HS-27A (cell line): ENCODE measurements around the gene CCDC107.

Experiments
- DNase-seq: peaks from one replicate; pipeline ENCODE4 v3.0.0-alpha.2; 2012; ENCODE audit warnings: low read depth, missing footprints

The CCDC107 gene

DNA sequence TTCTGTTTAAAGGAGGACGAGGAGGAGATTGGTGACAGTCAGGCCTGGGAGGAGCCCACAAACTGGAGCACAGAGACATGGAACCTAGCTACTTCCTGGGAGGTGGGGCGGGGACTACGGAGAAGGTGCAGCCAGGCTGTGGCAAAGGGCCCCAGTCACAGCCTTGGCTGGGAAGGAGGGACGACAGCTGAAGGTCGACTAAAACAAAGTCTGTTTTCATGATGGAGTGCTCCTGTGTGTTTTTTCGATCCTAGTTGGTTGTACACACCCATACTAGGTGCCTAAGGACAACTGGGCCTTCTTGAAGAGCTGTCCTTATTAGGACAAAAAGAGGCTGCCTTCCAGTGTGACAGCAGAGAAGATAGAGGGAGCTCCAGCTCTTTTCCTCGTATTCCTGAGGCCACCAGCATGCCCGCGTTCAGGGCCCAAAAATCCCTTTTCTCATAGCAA lies 2.9 kb downstream of the CCDC107 start:
- no peak for DNase-seq

GRCh38 chr9:35661756-35662350 lies 3.8 kb downstream of the CCDC107 start:
- DNase-seq = no peak

DNA sequence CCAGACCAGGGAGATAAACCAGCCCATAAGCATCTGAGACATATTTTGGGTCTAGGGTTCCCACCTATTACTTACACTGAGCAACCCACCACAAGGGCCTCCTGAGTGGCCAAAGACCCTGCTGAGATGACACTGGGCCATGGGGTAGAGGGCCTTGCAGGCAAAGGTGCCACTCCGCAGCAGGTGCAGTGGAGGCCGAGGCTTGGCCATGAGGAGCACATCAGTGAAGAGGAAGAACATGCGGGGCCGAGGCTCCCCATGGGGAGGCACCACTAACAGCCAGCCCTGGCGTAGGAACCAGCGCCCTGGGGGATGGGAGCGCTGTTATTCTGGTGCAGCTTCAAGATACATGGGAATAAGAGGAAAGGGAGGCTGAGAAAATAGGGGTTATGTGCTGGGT lies 4.3 kb downstream of the CCDC107 start:
- DNase-seq = no peak

GRCh38 chr9:35664531-35665470 lies 6.7 kb downstream of the CCDC107 start, which contains the start of gene ARHGEF39:
ARHGEF39 (minus strand) TSS chr9:35665195; CDS start chr9:35665169, 26 bp downstream.
- no peak for DNase-seq

- no peak for DNase-seq
Observed at GRCh38 chr9:35665471-35665818, 7.4 kb downstream of the CCDC107 start.

GRCh38 chr9:35666045-35666444 lies 8.0 kb downstream of the CCDC107 start:
- no peak for DNase-seq

DNA sequence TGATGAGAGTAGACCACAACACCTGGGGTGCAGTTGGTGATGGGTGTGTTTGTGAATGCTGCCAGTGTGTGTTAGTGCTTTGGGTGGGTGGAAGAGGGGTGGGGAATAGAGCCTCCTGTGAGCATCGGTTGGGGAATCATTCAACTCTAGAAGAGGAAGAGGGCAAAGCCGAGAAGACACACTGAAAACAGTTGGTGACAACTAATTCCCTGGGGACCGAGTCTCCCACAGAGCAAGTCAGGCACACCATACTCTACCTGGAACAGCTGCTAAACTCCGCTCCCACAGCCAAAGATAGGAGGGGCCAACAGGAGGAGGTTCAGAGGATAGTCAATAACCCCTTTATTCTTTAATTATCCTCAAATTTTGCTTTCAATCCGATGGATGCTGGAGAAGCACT lies 8.5 kb downstream of the CCDC107 start:
- DNase-seq = no peak

- DNase-seq = no peak
Observed at GRCh38 chr9:35667939-35668338, 9.8 kb downstream of the CCDC107 start.

GRCh38 chr9:35669331-35670145 lies 11.4 kb downstream of the CCDC107 start:
- DNase-seq = no peak

GRCh38 chr9:35673132-35674024 lies 15.3 kb downstream of the CCDC107 start, which contains the start of gene CA9:
CA9 (plus strand) TSS chr9:35673928; CDS start chr9:35673960, 32 bp downstream.
- no peak for DNase-seq

GRCh38 chr9:35674025-35674361 lies 15.9 kb downstream of the CCDC107 start:
- no peak for DNase-seq

GRCh38 chr9:35675204-35675603 lies 17.1 kb downstream of the CCDC107 start:
- no peak for DNase-seq

DNA sequence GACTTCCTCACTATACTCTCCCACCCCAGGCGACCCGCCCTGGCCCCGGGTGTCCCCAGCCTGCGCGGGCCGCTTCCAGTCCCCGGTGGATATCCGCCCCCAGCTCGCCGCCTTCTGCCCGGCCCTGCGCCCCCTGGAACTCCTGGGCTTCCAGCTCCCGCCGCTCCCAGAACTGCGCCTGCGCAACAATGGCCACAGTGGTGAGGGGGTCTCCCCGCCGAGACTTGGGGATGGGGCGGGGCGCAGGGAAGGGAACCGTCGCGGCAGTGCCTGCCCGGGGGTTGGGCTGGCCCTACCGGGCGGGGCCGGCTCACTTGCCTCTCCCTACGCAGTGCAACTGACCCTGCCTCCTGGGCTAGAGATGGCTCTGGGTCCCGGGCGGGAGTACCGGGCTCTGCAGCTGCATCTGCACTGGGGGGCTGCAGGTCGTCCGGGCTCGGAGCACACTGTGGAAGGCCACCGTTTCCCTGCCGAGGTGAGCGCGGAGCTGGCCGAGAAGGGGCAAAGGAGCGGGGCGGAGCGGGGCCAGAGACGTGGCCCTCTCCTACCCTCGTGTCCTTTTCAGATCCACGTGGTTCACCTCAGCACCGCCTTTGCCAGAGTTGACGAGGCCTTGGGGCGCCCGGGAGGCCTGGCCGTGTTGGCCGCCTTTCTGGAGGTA lies 17.8 kb downstream of the CCDC107 start:
- no peak for DNase-seq

- DNase-seq = no peak
Observed at GRCh38 chr9:35679091-35679490, 21.0 kb downstream of the CCDC107 start.

GRCh38 chr9:35679766-35680330 lies 21.8 kb downstream of the CCDC107 start:
- no peak for DNase-seq

DNA sequence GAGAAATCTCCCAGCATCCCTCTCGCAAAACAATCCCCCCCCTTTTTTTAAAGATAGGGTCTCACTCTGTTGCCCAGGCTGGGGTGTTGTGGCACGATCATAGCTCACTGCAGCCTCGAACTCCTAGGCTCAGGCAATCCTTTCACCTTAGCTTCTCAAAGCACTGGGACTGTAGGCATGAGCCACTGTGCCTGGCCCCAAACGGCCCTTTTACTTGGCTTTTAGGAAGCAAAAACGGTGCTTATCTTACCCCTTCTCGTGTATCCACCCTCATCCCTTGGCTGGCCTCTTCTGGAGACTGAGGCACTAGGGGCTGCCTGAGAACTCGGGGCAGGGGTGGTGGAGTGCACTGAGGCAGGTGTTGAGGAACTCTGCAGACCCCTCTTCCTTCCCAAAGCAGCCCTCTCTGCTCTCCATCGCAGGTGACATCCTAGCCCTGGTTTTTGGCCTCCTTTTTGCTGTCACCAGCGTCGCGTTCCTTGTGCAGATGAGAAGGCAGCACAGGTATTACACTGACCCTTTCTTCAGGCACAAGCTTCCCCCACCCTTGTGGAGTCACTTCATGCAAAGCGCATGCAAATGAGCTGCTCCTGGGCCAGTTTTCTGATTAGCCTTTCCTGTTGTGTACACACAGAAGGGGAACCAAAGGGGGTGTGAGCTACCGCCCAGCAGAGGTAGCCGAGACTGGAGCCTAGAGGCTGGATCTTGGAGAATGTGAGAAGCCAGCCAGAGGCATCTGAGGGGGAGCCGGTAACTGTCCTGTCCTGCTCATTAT lies 22.4 kb downstream of the CCDC107 start:
- no peak for DNase-seq

- no peak for DNase-seq
Observed at GRCh38 chr9:35681341-35682002, 23.4 kb downstream of the CCDC107 start.

DNA sequence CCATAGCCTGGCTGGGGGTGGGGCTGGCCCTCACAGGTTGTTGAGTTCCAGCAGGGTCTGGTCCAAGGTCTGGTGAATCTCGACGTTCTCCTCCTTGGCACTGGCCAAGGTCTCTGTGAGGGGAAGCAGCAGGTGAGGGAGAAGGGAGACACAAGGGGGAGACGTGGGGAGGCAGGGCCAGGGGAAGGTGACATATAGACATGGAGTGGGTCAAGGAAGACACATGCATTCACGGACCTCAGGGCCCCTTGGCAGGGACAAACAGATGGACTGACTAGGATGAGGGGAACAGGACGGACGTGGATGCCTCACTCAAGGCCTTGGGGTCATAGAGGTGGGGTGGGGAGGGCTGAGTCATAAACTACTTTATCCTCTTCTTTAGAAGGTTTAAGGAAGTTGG lies 24.0 kb downstream of the CCDC107 start:
- no peak for DNase-seq
